WTC11 (cell line): ENCODE results near the gene IQCK.

Experiments
- CTCF ChIP-seq: fragments of 200-600 bp; IDR thresholded peaks from 2 replicates; pipeline ENCODE4 v1.8.0; 2022; ENCODE audit warnings: antibody characterized with exemption
- E2F1 ChIP-seq: sonication (generic); formaldehyde crosslinking; IDR thresholded peaks from 2 replicates; pipeline ENCODE4 v1.8.0; 2022; ENCODE audit warnings: mild to moderate bottlenecking, missing genetic modification reagents
- FOXP4 ChIP-seq: sonication (generic); formaldehyde crosslinking; IDR thresholded peaks from 2 replicates; pipeline ENCODE4 v1.8.0; 2022; ENCODE audit warnings: mild to moderate bottlenecking, missing genetic modification reagents
- HMGXB4 ChIP-seq: sonication (generic); formaldehyde crosslinking; IDR thresholded peaks from 2 replicates; pipeline ENCODE4 v1.8.1; 2023; ENCODE audit warnings: mild to moderate bottlenecking, moderate library complexity, missing genetic modification reagents
- JUN ChIP-seq: sonication (generic); formaldehyde crosslinking; IDR thresholded peaks from 2 replicates; pipeline ENCODE4 v1.8.0; 2023; ENCODE audit warnings: mild to moderate bottlenecking, missing genetic modification reagents
- MXD4 ChIP-seq: fragments of 250-450 bp; sonication (Bioruptor Pico); IDR thresholded peaks from 2 replicates; pipeline ENCODE4 v1.8.0; 2021; ENCODE audit warnings: mild to moderate bottlenecking, moderate library complexity, borderline replicate concordance
- NR2C2 ChIP-seq: sonication (generic); formaldehyde crosslinking; IDR thresholded peaks from 2 replicates; pipeline ENCODE4 v1.8.0; 2022; ENCODE audit warnings: mild to moderate bottlenecking, missing genetic modification reagents
- OVOL2 ChIP-seq: fragments of 250-450 bp; sonication (Bioruptor Pico); IDR thresholded peaks from 2 replicates; pipeline ENCODE4 v1.9.0; 2021; ENCODE audit warnings: mild to moderate bottlenecking, borderline replicate concordance

GRCh38 chr16:19755268-19755667 is 37.2 kb downstream of the IQCK start:
- TF ChIP-seq E2F1 (CRISPR knock-in tag) (no peak), CTCF (no peak), MXD4 (CRISPR knock-in tag) (no peak), OVOL2 (CRISPR knock-in tag) (no peak), FOXP4 (CRISPR knock-in tag) (no peak), NR2C2 (no peak), HMGXB4 (CRISPR knock-in tag) (no peak), JUN (CRISPR knock-in tag) (no peak)
